Measurements from ENCODE around the gene LIPI.

GRCh38 chr21:14213164-14213563, 2.4 kb upstream of the LIPI start:
- TF ChIP-seq CTCF (conservative IDR thresholded peaks at IDR 0.05; ENCODE audit: low read length) (no peak), EZH2phosphoT487 (IDR thresholded peaks at IDR 0.05; ENCODE audit: borderline replicate concordance, low read depth, low read length) (no peak)

Measured in OCI-LY7 (cell line).